Dermis microvascular lymphatic vessel endothelial cell (primary cell): ENCODE measurements around the gene SAE1. TPM values are rescaled to one million over a fixed set of nuclear protein-coding genes. Genes with fewer than 3 reads are reported as not detected.
A peak's percentile ranks its signal among the peaks of the same experiment; 100 is the strongest.

Experiments
- DNase-seq, 2 donors: peaks; one replicate each; pipeline versions ENCODE4 v3.0.0 to v3.0.0-alpha.2; 2010; ENCODE audit warnings: low read depth in 2 of 2
- total RNA-seq: library from RNA; depleted of rRNA; stranded (reverse); fragments of >200 nt; gene quantifications from 2 replicates; pipeline ENCODE4 v1.2.1, GENCODE V29; 2014

The SAE1 gene
- total RNA-seq, 1 donor from 2014 or later, result 164 TPM

DNA sequence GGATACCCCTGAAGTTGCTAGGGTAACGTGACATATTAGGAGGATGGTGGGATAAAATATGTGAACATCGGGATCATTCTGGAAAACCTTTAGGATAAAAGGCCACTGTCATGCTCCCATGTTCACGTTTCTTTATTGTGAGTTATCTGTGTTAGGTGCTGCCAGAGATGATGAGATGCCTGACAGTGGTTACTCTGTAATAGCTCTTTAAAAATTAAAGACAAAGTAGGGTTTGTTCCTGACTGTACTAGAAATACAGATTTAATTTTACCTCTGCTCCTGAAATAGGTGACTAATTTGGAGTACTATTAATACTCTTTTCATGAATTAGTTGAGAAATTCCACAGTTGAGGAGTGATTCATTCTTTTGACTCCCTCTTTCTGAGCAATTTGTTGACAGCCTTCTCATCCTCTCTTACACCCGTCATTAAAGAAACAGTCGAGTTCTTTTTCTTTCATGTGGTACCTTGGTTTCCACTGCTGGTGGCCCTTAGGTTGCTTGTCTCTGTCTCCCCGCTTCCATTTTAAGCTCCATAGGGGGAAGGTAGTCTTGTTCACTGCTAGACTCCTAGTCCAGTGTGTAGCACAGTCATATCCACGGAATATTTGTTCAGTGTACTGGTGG is 28.4 kb downstream of the SAE1 start:
- DNase-seq, result peak in 1 of 2 donors; percentile 78

DNA sequence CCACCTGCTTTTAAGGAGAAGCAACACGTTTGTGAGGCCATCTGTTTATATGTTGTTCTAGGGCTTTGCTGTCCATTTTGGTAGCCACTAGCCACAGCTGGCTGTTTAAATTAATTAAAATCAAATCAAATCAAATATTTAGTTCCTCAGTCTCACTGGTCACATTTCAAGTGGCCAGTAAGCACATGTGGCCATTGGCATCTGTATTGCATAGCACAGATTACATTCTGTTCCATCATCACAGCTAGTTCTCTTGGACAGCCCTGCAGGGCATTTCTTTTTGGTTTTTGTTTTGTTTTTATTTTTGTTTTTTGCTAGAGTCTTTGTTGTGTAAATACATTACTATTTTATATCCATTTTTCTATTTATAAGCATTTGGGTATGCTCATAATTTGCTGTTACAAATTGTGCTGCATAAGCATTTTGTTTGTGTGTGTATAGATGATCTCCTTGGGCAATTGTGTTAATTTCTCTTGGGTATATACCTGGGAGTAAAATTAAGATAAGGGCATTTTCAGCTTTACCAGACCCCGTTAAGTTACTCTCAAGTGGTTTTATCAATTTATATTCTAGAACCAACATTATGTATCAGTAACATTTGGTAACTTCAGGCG is 31.3 kb downstream of the SAE1 start:
- DNase-seq, result no peak

DNA sequence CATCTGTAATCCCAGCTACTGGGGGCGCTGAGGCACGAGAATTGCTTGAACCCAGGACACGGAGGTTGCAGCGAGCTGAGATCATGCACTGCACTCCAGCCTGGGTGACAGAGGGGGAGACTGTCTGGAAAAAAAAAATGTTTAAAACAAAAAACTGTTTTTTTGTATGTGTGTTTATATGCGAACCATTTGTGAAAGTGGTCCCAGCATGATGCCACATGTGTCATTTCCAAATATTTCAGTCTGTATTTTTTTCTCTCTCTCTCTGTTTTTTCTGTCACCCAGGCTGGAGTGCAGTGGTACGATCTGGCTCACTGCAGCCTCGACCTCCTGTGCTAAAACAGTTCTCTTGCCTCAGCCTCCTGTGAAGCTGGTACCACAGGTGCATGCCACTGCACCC is 37.4 kb downstream of the SAE1 start:
- no peak for DNase-seq

DNA sequence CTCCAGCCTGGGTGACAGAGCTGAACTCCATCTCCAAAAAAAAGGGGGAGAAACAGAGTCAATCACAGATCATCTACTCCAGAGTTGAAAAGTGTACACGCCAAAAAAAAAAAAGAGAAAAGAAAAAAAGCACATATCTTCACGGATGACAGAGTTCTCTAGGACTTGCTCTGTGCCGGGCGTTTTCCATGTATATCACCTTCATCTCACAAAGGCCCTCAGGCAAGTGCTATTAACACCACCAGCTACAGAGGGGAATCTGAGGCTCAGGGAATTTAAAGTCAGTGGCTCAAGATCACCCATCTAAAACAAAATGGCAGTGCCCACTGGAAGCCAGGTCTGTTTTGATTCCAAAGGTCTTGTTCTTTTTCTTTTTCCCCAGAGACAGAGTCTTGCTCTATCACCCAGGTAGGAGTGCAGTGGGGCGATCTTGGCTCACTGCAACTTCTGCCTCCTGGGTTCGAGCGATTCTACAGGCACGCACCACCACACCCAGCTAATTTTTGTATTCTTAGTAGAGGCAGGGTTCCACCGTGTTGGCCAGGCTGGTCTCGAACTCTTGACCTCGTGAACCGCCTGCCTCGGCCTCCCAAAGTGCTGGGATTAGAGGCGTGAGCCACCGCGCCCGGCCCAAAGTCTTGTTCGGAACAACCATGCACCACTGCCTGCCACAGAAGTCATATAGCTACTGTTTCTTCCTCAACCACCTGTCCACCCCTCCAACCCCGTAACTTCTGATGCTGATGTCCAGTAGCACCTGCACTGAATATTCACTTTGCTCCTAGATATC is 42.2 kb downstream of the SAE1 start:
- DNase-seq, result no peak

DNA sequence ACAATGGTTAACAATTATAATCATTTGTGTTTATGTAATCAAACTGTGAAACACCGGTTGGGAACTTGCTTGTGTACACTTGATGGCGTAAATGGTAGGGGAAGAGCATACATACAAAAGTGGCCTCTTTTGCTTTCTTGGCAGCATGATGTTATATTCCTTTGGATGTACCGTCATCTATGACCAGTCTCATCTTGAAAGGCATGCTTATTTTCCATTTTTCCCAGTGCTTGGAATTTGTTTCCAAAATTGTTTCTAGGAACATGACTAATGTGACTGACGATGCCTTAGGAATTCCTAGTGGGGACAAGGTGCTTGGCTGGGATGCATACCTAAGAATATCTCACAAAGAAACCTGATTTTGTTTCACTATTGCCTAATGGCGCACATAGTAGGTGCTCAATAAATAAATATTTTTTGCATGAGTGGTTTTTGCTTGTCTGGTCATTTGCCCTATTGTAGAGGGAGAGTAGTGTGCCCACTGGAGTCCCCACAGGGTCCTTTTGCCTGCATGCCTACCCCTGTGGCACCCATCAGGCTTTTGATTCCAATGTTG is 45.5 kb downstream of the SAE1 start:
- DNase-seq, result peak in 1 of 2 donors; percentile 72

DNA sequence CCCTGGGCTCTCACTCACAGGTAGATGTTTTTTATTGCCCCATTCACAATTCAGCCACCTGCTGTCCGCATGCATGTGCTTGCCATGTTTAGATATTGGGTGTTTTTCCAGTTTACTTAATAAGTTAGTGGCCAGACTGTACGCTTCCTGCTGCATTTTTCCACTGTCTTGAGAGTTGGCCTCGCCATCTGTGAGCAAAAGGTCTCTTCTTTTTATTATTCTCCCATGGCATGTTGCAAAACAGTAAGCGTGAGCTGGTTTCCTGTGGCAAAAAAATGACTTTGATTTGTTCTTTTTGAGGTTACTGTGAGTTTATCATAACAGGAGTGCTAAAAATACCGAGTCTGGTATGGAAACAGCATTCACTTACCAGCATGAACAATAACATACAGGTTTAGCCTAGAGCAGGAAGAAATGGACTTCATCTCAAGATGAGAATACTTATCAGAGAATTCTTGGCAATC is 46.0 kb downstream of the SAE1 start:
- DNase-seq, result peak; percentile 94 to 99

DNA sequence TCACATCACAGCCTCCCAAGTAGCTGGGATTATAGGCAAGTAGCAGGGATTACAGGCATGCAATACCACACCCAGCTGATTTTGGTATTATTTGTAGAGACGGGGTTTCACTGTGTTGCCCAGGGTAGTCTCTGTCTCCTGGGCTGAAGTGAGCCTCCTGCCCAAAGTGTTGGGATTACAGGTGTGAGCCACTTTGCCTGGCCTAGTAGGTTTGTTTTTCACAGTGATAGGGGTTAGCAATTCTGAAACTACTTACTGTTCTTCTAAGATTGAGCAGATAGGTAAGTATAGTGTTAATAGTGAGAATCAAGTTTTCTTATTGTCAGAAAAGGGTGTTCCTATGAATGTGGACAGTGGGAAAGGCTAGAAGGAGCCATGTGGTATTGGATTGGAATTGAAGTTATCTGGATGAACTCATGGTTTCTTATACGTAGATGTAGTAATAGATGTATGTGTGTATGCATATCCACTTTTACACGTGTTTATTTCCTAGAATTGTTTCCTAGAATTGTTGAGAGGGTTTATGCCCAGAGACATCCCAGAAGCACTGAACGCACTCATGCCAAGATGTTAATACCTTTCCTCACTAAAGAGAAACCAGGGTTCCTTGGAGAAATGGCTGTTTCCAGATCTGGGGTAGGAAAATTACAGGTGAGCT is 49.1 kb downstream of the SAE1 start:
- DNase-seq, result peak in 1 of 2 donors; percentile 71

DNA sequence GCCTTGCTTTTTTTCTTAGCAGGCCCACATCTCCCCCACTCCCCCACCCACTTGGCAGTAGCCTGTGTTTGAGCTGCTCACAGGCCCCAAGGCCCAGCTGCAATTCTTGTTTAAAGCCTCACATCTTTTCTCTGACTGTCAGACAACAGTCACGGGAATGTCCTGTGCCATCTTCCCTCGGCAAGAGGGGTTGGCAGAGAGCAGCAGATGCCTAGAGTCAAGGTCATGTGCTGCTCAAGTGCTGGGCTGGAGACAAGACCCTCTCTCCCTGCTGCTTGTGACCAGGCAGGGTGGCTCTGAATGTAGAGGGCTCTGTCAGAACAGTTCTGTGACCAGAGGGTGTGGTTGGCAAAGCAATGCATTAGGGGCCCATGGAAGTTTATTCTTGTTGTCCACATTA is 53.0 kb downstream of the SAE1 start:
- DNase-seq, result no peak

DNA sequence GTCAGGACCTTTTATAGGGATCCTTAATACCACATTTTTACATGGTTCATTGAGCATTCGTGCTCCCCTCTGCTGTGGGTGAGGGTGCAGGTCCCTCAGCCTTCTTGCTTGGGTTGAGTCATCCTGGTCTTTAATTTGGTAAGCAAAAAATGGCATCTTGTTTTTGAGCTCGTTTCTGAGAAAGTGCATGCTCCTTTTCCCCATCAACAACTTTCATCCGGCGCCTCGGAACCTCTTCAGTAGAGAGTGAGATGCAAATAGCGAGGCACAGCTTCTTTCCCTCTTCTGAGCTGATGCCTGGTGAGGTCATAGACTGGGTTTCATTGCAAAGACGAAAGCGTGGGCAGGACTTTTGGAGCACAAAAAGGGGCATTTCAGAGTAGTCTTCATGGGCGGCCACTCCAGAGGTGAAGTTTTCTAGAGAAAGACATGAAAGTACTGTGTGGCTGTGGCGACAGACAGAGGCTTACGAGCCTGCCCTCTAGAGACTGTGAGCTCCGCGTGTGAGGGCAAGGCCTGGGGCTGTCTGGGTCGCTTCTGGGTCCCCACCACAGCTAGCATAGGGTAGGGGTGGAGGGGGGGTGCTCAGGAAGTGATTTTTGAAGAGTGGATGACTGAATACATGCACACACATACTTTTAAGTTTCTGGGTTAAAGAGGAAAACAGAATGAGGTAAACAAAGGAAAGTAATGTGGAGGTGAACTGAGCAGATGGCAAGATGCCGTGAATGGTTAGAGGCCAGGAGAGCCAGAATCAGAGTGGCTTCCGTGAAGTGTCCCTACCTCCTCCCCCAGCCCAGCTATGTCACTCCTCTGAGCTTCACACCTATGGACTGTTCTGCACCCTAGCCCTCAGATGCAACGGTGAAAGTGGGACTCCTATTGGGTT is 56.1 kb downstream of the SAE1 start:
- no peak for DNase-seq

DNA sequence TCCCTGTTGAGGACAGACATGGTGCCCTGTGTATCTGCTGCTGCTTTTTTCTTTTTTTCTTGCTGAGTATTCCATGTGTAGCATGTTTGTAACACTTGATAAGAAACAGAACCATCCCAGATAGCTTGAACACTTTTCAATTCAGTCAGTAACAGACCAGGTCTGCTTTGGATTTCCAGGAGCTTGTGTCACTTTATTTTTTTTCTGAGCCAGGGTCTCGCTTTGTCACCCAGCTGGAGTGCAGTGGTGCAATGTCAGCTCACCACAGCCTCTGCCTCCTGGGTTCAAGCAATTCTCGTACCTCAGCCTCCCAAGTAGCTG is 56.7 kb downstream of the SAE1 start:
- DNase-seq, result no peak

DNA sequence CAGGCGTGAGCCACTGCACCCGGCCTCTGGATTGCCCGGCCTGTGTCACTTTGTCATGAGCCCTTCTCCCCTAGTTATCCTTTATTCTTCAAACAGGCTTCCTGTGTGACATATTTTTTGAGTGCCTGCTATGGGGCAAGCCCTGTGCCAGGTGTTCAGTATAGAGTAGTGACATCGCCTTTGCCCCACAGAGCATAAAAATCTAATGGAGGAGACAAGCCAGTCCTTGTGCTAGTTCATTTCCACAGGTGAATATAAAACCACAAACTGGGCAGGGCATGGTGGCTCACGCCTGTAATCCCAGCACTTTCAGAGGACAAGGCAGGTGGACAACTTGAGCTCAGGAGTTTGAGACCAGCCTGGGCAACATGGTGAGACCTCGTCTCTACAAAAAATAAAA is 57.2 kb downstream of the SAE1 start:
- no peak for DNase-seq

DNA sequence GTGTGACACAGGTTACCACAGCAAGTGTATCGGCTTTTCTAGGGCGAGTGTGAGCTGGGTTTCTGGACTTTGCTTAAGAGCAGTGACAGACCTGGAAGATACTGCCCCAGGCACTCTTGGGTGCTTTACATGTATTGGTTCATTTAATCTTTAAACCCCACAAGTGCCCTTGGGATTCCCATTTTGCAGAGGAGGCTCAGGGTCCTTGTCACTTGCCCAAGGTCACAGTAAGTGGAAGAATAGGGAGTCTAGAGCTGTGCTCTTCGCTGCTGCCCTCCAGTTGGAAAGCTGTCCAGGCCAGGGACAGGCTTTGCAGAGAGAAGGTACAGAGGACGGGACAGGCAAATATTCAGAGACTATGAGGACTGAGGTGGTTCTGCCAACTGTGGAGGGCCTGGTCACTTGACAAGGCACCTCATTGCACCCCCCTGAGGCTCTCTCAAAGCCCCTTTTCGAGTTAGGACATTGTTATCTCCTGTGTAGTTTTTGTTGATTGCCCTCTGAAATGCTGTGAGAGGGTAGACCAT is 57.9 kb downstream of the SAE1 start:
- no peak for DNase-seq

DNA sequence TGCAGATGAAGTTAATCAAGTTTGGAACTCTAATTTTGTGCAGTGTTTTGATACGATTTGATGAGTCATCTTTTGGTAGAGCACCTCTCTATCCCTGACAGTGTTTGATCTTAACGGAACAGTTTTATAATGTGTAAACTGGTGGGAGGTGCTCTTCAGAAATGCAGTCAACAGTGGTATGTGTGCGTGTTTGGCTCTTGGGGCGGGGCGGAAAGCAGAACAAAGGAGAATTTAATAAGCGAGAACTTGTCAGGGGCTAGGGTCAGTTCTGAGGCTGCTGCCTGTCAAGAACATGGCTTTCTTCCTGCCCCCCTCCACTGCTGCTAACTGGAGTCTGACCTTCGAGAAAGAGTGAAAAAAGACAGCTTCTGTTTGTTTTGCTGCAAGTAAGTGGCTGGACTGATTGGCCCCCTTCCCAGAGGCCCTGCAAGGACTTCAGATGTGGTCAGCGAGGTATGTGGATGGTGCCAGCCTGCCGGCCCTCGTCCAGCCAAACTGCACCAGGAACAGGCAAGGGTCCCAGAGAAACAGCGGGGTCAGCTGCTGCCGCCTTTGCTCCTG is 59.6 kb downstream of the SAE1 start:
- peak in 1 of 2 donors; percentile 89 for DNase-seq

DNA sequence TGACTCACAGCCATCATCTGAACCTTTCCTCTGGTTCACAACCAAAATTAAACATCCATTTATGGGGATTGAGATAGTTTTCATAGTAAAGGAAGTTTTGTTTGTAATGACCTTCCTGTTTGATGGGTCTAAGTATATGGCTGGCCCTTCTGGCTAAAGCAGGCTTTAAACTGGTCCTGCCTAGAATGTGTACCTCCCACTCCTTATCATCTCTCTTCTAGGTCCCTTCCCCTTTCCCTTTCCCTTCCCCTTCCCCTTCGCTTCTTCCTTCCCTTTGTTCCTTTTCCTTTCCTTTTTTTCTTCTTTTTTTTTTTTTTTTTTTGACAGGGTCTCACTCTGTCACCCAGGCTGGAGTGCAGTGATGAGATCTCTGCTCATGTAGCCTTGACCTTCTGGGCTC is 64.8 kb downstream of the SAE1 start:
- peak in 1 of 2 donors; percentile 27 for DNase-seq

DNA sequence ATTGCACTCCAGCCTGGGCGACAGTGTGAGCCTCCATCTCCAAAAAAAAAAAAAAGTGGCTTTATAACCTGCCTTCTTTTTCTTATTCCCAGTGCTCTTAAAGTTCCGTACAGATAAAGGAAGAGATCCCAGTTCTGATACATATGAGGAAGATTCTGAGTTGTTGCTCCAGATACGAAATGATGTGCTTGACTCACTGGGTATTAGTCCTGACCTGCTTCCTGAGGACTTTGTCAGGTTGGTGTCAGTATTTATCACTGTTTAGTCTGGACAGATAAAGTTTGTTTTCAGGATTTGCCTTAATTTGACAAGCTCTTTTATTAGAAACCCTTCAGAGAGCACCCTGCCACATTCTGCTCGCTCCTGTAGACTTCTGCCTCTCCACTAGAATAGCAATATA is 66.5 kb downstream of the SAE1 start:
- DNase-seq, result no peak

DNA sequence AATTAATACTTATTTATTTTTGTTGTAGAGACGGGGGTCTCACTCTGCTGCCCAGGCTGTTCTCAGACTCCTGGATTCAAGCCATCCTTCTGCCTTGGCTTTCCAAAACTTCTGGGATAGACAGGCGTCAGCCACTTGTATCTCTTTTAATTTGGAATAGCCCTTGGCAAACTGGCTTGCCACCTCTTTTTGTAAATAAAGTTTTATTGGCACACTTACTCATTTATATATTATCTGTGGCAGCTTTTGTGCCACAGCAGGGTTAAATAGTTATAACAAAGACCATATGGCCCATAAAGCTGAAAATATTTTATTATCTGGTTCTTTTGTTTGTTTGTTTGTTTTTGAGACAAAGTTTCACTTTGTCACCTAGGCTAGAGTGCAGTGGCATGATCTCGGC is 69.9 kb downstream of the SAE1 start:
- no peak for DNase-seq

DNA sequence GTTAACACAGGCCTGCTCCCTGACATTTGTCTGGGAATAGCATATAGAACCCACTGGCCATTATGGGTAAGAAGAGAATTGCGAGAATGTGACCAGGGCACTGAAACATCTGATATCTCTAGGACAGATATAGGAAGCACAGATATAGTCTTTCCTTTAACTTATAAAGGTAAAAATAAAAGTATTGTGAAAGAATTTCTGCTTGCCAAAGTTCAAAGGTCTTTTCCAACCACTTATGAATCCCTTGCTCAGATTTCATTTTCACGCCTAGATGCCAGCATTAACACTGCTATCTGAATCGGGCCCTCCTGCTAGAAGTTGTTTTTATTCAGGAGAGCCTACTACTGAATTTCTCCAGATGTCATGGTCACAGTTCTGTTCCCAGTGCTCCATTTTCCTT is 72.6 kb downstream of the SAE1 start:
- DNase-seq, result no peak

DNA sequence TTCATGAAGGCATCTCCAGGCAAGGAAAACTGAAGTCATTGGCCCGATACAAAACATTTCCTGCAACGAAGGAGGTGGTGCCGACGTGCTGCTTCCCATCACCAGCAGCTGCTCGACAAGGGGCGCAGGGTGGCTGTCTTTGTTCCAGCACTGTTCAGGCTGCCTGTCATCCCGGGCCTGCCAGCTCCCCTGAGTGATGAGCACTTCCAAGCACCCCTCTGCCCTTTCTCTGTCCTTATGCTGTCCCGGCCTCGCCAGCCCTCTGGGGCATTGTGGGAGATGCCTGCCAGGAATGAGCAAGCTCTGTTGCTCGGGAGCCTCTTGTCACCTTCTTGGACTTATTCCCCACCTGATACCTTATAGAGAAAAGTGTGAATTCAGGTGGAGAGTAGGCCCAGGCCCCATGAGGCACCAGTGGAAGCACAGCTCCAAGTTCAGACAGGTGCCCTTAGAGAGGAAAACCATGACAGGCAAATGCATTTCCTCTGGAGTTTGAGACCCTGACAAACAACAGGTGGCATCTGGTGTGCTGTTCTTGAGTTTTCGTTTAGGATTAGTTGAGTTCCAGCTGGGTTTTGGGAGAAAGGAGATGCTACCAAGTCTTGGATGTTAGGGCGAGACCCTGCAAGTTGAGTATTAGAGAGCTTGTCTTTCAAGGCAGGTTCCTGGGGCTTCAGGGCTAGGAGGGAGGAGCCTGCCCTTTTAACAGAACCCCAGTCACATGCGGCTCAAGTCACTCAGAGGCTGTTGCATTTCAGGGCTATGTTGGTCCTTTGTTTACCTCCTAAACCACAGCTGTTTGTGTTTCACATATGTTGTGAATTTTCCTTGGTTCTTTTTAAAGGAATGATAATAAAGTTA is 78.9 kb downstream of the SAE1 start:
- no peak for DNase-seq

DNA sequence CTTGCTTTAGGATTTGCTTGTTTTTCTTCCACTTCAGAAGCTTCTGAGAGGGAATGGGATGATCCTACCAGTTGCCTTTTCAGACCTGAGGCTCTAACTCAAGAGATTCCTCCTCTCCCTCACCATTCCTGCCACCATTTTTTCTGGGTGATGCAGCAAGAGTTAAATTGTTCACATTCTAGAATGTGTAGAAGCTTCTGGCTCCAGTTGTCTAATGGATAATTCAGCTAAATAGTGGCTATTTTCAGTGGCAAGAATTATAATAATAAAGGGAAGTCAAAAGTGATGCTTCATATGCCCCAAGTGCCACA is 79.5 kb downstream of the SAE1 start:
- DNase-seq, result no peak
